HL-60/S4 treated with phorbol 12-myristate 13-acetate at 8.2 ng/mL for 4 days and 3 days (cell line): ENCODE data around the gene HIVEP1.
"Not testable (repeated sequence)": the region's sequence is repeated elsewhere in the genome, so short reads cannot be mapped to it uniquely, and the experiment has no call there.

ENCODE experiments used
- in situ Hi-C: fragments of 300-500 bp; cut with MboI; formaldehyde crosslinking; loops from 2 replicates; pipeline ENCODE4 v1.15.0; 2022; ENCODE audit warnings: low sequenced_read_pairs

HIVEP1 gene

GRCh38 chr6:12082368-12082767 is 70.3 kb downstream of the HIVEP1 start:
- in situ Hi-C loops: no loop called here

DNA sequence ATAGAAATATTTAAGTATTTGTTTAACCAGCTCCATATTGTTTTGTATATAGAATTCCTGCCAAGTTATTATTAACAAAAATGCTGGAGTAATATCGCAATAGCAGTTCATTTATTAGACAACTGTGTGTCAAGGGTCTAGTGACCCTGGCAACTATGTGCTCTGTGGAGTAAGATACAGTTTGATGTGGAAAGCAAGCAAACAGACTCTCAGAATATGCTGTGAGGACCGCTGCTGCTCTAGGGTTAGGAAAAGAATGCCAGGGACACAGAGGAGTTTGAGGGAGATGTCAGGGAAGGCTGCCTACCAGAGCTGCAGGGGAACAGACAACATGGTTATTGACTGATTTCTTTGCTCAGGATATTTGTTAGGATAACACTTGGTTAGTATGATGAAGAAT is 71.2 kb downstream of the HIVEP1 start:
- in situ Hi-C loops: no loop called here

GRCh38 chr6:12083763-12084162 is 71.7 kb downstream of the HIVEP1 start:
- in situ Hi-C loops: no loop called here

- in situ Hi-C loops: no loop called here
Measured at GRCh38 chr6:12084681-12085080, 72.6 kb downstream of the HIVEP1 start.

DNA sequence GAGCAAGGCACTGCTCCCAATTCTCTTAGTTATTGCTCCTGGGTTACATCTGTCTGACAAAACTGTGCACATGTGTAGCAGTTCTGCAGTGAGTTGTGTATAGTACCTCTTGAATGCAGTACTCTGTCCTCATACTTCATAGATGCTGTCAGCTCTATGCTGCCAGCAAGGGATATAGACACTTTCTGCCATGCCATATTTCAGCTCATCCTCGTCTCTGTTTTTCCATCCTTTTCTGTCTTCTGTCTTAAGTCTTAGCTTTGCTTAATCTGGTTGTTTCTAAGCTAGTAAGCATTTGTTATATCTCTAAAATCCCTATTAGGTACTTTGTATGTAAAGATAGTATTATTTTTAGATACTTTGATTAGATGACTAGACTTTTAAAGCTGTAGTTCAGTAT is 76.4 kb downstream of the HIVEP1 start:
- in situ Hi-C loops: no loop called here

DNA sequence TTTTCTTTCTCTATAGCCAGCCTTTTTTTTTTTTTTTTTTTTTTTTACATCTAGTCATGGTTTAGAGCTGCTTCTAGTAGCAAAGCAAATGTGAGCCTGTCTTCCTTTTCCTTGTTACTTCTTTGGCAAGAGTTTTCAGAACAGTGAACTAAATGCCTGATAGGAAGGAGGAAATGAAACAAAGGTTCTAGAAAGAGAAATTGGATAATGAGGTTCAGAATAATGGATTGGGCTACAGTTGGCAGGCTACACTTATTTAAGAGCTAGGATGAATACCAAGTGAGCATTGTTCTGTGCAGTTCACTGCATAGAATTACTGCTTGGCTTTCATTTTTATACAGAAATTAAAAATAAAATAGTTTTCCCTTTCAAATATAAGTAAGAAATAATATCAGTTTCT is 78.6 kb downstream of the HIVEP1 start:
- in situ Hi-C loops: no loop called here

DNA sequence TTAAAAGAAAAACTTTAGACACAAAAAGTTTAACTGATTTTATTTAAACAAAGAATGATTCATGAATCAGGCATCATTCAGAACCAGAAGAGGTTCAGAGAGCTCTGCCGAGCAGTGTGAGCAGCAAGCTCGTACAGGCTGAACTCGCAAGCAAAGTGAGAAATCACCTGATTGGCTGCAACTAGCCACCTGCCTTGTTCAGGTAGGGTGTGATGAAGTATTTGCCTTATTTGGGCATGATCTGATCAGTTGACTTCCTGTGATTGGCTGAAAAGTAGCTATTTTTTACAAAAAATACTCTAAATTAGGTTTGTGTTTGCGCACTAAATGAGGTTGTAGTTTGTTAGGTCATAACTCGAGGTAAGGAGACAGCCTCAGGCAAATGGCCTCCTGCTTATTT is 80.7 kb downstream of the HIVEP1 start:
- in situ Hi-C loops: no loop called here

DNA sequence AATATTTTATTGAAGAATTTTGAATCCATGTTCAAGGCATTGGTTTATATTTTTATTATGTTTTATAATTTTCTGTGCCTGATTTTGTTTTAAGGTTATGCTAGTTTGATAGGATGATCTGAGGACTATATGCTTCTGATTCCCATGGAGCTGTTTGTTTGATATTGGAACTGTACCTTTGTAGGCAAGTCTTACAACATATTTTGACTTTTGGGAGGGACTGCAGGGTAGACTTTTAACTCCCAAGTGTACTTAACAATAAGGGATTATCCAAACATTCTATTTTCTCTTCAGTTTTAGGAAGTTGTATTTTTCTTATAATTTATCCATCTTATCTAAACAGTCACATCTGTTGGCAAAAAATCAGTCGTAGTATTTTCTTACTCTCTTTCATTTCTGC is 82.6 kb downstream of the HIVEP1 start:
- in situ Hi-C loops: no loop called here

- in situ Hi-C loops: no loop called here
Measured at GRCh38 chr6:12096342-12096741, 84.2 kb downstream of the HIVEP1 start.

- in situ Hi-C loops: no loop called here
Measured at GRCh38 chr6:12097791-12098190, 85.7 kb downstream of the HIVEP1 start.

DNA sequence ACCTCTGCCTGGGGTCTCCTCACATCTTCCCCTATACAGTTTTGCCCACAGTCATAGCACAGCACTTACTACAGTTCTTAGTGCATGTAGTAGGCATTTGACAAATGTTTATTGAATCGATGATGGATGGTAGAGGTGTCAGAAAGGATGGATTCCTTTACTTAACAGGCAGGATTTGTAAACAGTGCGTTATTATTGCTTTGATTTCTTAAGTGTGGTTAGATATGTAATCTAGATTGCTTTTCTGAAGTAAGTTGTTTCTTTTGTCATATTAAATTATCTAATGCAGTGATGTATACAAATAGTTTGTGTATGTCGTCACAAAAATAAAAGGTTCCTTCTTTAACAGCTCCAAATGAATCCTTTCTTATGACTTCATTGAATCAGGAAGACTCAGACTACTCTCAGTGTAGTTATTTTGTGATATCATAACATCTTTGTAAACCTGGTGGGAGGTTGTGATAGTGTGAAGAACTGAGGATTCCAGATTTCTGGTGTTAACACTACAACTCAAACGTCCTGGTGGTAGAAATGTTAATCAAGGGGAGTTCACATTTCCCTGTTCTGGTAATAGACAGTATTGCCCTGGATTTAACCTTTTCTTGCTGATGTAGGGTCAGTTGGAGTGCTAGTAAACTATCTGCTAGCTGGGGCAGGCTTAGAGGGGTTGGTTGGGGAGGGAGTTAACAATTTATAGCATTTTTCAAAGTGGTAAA is 87.7 kb downstream of the HIVEP1 start:
- in situ Hi-C loops: no loop called here

- in situ Hi-C loops: no loop called here
Measured at GRCh38 chr6:12101048-12101447, 88.9 kb downstream of the HIVEP1 start.

DNA sequence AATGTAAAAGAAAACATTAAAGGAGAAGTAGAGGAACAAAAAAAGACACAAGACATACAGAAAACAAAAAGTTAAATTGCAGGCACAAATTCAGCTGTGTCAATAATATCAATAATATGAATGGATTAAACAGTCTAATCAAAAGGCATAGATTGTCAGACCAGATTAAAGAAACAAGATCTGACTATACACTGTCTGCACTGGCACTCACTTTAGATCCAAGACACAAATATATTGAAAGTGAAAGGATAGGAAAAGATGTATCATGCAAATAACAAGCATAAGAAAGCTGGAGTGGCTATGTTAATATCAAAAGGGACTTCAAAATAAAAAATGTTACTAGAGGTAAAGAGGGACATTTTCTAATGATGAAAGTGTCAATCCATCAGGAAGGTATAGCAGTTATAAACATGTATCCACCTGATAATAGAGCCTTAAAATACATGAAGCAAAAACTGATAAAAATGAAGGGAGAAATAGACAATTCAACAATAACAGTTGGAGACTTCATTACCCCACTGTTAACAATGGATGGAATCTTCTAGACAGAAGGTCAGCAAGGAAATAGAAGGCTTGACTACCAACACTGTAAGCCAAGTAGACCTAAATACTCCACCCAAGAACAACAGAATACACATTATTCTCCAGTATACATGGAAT is 89.7 kb downstream of the HIVEP1 start:
- in situ Hi-C loops: no loop called here

GRCh38 chr6:12102350-12102749 is 90.2 kb downstream of the HIVEP1 start:
- in situ Hi-C loops: no loop called here

DNA sequence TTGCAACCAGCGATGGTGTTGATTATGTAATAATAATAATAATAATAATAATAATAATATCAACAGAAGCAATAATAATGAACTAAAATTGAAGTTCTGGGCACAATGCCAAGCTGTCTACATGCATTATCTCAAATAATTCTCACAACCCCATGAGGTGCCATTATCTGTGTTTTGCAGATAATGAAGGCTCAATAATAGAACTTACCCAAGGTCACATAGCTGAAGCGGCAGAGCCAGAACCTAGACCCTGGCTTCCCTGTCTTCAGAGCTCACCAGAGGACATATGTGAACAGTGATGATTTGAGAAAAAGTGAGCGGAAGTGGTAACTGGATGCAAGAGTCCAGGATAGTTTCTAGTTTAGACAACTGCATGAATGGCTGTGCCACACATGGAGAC is 91.0 kb downstream of the HIVEP1 start:
- in situ Hi-C loops: no loop called here

DNA sequence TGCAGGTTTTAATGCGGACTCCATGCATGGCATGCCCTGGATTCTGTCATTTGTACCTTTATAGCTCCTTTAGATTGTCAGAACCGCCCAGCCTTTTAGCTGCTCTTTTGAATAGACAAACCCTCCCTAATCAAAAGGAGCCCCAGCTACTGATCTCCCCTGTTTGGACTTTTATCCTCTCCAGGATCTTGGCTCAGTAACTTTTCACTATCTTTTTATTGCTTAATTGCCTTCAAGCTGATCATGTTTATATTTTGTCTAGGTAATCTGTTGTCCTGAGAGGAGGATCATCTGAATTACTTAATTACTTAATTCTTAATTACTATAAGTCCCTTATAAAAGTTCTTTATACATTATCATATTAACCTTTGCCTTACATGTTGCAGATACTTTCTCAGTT is 93.2 kb downstream of the HIVEP1 start:
- in situ Hi-C loops: no loop called here

DNA sequence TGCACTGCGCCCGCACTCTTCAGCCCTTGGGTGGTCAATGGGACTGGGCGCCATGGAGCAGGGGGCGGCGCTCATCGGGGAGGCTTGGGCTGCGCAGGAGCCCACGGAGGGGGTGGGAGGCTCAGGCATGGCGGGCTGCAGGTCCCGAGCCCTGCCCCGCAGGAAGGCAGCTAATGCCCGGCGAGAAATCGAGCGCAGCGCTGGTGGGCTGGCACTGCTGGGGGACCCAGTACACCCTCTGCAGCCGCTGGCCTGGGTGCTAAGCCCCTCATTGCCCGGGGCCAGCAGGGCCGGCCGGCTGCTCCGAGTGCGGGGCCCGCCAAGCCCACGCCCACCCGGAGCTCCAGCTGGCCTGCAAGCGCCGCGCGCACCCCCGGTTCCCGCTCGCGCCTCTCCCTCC is 96.3 kb downstream of the HIVEP1 start:
- in situ Hi-C loops: not testable (repeated sequence)

DNA sequence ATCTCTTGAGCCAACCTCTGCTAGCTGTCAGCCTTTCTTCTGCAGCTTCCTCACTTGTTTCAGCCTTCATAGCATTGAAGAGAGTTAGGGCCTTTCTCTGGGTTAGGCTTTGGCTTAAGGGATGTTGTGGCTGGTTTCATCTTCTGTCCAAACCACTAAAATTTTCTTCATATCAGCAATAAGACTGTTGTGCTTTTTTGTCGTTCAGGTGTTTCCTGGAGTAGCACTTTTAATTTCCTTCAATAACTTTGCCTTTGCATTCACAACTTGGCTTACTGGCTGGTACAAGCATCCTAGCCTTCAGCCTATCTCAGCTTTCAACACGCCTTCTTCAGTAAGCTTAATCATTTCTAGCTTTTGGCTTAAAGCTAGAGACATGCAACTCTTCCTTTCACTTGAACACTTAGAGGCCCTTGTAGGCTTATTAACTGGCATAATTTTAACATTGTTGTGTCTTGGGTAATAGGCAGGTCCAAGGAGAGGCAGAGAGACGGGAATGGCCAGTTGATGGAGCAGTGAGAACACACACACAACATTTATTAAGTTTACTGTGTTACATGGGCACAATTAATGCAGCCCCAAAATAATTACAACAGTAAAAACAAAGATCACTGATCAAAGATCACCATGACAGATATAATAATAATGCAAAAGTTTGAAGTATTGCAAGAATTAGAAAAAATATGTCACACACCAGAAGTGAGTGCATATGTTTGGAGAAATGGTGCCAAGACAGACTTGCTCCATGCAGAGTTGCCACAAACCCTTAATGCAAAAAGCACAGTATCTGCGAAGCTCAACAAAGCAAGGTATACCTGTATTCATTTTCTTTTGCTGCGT is 98.6 kb downstream of the HIVEP1 start:
- in situ Hi-C loops: no loop called here

DNA sequence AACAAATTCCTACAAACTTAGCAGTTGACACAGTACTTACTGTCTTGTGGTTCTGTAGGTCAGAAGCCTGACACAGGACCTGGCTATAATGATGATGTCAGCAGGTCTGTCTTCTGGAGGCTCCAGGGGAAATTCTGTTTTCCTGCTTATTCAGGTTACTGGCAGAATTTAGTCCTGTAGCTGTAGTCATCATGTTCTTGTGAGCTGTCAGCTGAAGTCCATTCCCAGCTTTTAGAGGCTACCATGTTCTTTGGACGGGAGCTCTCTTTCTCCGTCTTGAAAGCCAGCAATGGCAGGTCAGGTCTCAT is 99.2 kb downstream of the HIVEP1 start:
- in situ Hi-C loops: no loop called here

DNA sequence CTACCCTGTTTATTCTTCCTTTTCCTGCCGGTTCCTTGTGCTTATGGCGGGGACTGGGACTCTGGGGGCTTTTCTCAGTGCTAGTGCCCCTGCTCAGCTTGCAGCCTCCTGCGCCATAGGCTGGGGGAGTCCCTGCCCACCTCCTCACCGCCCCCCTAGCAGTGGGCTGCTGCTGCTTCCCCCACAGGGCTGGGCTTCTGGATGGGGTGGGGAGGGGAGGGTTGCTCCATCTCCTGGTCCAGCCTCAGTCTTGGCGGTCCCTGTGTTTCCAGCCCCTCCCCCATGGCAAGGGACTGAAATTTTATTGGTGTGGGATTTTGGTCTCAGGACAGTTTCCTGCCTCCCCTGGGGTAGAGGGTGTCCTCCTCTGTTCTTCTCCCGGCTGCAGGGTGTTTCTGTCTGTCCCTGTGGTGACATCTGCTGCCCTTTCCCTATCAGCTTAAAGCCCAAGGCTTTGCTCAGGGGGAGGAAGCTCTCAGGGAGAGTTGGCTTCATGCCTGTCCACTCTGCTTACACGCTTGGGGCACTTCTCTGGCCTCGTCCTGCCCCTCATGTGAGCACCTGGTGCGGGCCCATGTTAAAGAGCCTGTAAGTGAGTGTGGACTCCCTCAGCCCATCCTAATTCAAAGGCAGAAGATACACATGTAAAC is 100.6 kb downstream of the HIVEP1 start:
- in situ Hi-C loops: no loop called here

- in situ Hi-C loops: no loop called here
Measured at GRCh38 chr6:12113190-12113577, 101.1 kb downstream of the HIVEP1 start.

DNA sequence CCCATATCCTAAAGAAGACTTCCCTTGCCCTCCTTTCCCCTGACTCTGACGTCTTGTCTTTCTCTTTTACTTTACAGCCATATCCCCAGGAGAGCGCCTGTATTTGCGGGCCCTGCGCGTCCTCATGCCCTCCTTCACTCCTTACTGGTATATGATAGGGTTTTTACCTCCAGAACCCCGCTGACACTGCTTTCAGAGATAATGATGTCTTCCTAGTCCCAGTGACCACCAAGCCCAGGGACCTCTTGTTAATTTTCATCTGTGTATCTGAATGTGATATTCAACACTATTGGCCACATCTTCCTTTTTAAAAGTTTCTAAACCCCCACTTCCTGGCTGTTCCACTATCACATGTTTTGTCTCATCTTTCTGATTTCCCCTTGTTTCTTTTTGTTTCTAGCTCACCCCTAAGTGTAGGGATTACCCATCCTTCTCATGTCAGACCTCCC is 102.0 kb downstream of the HIVEP1 start:
- in situ Hi-C loops: no loop called here
